COLO668 (cell line): Measurements from ENCODE around the gene UBAP2.

Experiments
- DNase-seq: peaks from one replicate; lab custom pipeline; 2025; ENCODE audit not compliant: unreplicated experiment; lab: John Stamatoyannopoulos, UW

Gene UBAP2

GRCh38 chr9:33878691-33879366, 169.9 kb downstream of the UBAP2 start:
- no peak for DNase-seq

DNA sequence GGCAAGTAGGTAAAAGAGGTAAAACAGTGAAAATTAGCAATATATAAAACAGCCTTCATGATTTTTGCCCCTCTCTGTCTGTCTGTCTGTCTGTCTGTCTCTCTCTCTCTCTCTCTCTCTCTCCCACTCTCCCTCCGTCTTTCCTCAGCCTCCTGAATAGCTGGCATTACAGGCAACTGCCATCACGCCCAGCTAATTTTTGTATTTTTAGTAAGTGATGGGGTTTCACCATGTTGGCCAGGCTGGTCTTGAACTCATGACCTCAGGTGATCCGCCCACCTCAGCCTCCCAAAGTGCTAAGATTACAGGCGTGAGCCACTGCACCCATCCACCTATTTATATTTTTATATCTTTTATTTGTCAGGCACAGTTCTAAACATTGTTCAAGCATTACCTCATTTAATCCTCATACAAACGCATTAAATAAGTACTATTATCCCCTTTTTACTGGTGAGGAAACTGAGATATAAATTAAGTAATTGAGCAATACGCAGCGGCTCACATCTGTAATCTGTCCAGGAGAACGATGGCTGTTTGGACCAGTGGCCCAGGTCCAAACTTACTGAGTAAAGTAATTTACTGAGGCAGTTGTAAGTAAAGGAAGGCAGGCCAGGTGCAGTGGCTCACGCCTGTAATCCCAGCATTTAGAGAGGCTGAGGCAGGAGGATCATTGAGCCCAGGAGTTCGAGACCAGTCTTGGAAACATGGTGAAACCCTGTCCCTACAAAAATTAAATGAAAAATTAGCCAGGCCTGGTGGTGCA, 170.8 kb downstream of the UBAP2 start:
- DNase-seq = no peak
